Measurements from ENCODE around the gene KRTAP5-6. TPM values are rescaled to one million over a fixed set of nuclear protein-coding genes. Genes with fewer than 3 reads are reported as not detected.

Gene KRTAP5-6, protein sequence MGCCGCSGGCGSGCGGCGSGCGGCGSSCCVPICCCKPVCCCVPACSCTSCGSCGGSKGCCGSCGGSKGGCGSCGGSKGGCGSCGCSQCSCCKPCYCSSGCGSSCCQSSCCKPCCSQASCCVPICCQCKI
- not detected in 2 replicates for total RNA-seq

DNA sequence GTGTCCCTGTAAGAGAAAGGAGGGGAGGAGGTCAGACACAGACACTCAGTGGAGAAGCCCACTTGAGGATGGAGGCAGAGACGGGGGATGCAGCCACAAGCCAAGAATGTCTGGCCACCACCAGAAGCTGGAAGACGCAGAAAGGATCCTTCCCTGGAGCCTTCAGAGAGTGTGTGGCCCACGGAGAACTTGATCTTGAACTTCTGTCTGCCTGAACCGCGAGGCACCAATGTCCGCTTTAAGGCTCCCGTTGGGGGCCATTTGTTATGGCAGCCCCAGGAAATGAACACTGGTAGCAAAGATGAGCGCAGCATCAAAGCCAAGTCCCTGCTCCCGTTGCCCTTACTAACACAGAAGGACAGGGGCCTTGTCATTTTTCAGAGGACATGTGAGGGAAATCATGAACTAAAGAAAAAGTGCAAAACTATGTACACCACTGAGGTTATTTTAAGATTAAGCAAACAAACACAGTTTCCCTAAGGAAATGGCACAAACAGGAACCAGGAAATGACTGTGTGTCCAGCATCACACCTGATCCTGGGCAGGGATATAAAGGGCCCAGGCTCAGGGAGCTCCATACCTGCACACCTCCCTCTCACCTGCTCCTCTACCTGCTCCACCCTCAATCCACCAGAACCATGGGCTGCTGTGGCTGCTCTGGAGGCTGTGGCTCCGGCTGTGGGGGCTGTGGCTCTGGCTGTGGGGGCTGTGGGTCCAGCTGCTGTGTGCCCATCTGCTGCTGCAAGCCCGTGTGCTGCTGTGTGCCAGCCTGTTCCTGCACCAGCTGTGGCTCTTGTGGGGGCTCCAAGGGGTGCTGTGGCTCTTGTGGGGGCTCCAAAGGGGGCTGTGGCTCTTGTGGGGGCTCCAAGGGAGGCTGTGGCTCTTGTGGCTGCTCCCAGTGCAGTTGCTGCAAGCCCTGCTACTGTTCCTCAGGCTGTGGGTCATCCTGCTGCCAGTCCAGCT, at the start of gene KRTAP5-6:
Gene KRTAP5-6, plus strand, starts transcription at position 588 of the 963 bp plus-strand sequence. Its CDS starts 51 bp downstream, at position 639.

Other genes starting within 250 kb of the KRTAP5-6 start
- gene MOB2, start 210.4 kb upstream of the KRTAP5-6 start, total RNA-seq, result 21.7 and 23.4 TPM in 2 replicates
- 0.16 TPM in 1 of 2 replicates, not detected in the other for gene DUSP8, start 124.9 kb upstream of the KRTAP5-6 start, total RNA-seq
- not detected in 2 replicates for gene KRTAP5-1, start 111.9 kb upstream of the KRTAP5-6 start, total RNA-seq
- not detected in 2 replicates for gene KRTAP5-2, start 98.9 kb upstream of the KRTAP5-6 start, total RNA-seq
- not detected in 2 replicates for gene KRTAP5-3, start 88.7 kb upstream of the KRTAP5-6 start, total RNA-seq
- not detected in 2 replicates for gene KRTAP5-4, start 75.1 kb upstream of the KRTAP5-6 start, total RNA-seq
- gene KRTAP5-5, start 67.4 kb upstream of the KRTAP5-6 start, total RNA-seq, result not detected in 2 replicates
- gene IFITM10, start 53.4 kb downstream of the KRTAP5-6 start, total RNA-seq, result 0.65 and 1.2 TPM in 2 replicates
- gene CTSD, start 66.7 kb downstream of the KRTAP5-6 start, total RNA-seq, result 143 and 148 TPM in 2 replicates
- gene SYT8, start 137.8 kb downstream of the KRTAP5-6 start, total RNA-seq, result 0.12 and 1.1 TPM in 2 replicates
- not detected in 2 replicates for gene TNNI2, start 141.8 kb downstream of the KRTAP5-6 start, total RNA-seq
- 0.24 and 0.65 TPM in 2 replicates for gene LSP1, start 155.9 kb downstream of the KRTAP5-6 start, total RNA-seq
- not detected in 2 replicates for gene PRR33, start 194.7 kb downstream of the KRTAP5-6 start, total RNA-seq
- not detected in 2 replicates for gene TNNT3, start 222.5 kb downstream of the KRTAP5-6 start, total RNA-seq